Loucy (cell line): ENCODE data around the gene DNMT1.

Experiments
- H2AFZ ChIP-seq: fragments of 200-600 bp; sonication (generic); 2 replicates; pipeline ENCODE4 v1.6.0; 2016; ENCODE audit warnings: antibody characterized with exemption, mild to moderate bottlenecking, low read length, moderate library complexity
- H3F3A ChIP-seq: fragments of 200-600 bp; 2 replicates; pipeline ENCODE4 v1.6.0; 2016; ENCODE audit warnings: antibody characterized with exemption, low read depth, mild to moderate bottlenecking
- H3K27me3 ChIP-seq: fragments of 200-600 bp; sonication (generic); 2 replicates; pipeline ENCODE4 v1.6.1; 2014; ENCODE audit warnings: low read length, mild to moderate bottlenecking; ENCODE audit not compliant: insufficient read depth, poor library complexity, severe bottlenecking
- H3K36me3 ChIP-seq: fragments of 200-600 bp; sonication (generic); 2 replicates; pipeline ENCODE4 v1.6.1; 2016; ENCODE audit warnings: low read length; ENCODE audit not compliant: insufficient read depth
- H3K4me1 ChIP-seq: fragments of 200-600 bp; sonication (generic); 2 replicates; pipeline ENCODE4 v1.5.1; 2014; ENCODE audit warnings: low read length, mild to moderate bottlenecking; ENCODE audit not compliant: insufficient read depth, poor library complexity, severe bottlenecking
- H3K4me2 ChIP-seq: fragments of 200-600 bp; sonication (generic); 2 replicates; pipeline ENCODE4 v1.6.0; 2014; ENCODE audit warnings: antibody characterized with exemption, low read length, low read depth, mild to moderate bottlenecking; ENCODE audit not compliant: poor library complexity, severe bottlenecking
- H3K4me3 ChIP-seq: fragments of 200-600 bp; sonication (generic); 2 replicates; pipeline ENCODE4 v1.5.1; 2014; ENCODE audit warnings: low read length, mild to moderate bottlenecking, mixed read lengths; ENCODE audit not compliant: poor library complexity, severe bottlenecking
- H3K79me2 ChIP-seq: fragments of 200-600 bp; sonication (generic); 2 replicates; pipeline ENCODE4 v1.6.1; 2014; ENCODE audit warnings: low read length; ENCODE audit not compliant: insufficient read depth
- H3K9ac ChIP-seq: fragments of 200-600 bp; sonication (generic); 2 replicates; pipeline ENCODE4 v1.6.0; 2014; ENCODE audit warnings: mild to moderate bottlenecking, low read depth, low read length, moderate library complexity; ENCODE audit not compliant: poor library complexity, severe bottlenecking
- H3K9me2 ChIP-seq: fragments of 200-600 bp; sonication (generic); replicated peaks from 2 replicates; pipeline ENCODE4 v1.6.1; 2016; ENCODE audit warnings: low read depth, low read length, mixed read lengths
- H3K9me3 ChIP-seq: fragments of 200-600 bp; sonication (generic); 2 replicates; pipeline ENCODE4 v1.6.1; 2014; ENCODE audit warnings: mild to moderate bottlenecking, antibody characterized with exemption, low read length, low read depth; ENCODE audit not compliant: insufficient read depth
- H4K20me1 ChIP-seq: fragments of 200-600 bp; sonication (generic); 2 replicates; pipeline ENCODE4 v1.6.0; 2014; ENCODE audit warnings: antibody characterized with exemption, low read length, mild to moderate bottlenecking; ENCODE audit not compliant: insufficient read depth, poor library complexity, severe bottlenecking
- CTCF ChIP-seq: fragments of 200-600 bp; sonication (generic); conservative IDR thresholded peaks from 2 replicates; pipeline ENCODE4 v1.5.1; 2014; ENCODE audit warnings: mild to moderate bottlenecking, antibody characterized with exemption, low read length
- EZH2phosphoT487 ChIP-seq: fragments of 200-600 bp; IDR thresholded peaks from 2 replicates; pipeline ENCODE4 v1.6.1; 2018; ENCODE audit warnings: antibody characterized with exemption, mild to moderate bottlenecking, moderate library complexity, borderline replicate concordance

DNMT1 gene

DNA sequence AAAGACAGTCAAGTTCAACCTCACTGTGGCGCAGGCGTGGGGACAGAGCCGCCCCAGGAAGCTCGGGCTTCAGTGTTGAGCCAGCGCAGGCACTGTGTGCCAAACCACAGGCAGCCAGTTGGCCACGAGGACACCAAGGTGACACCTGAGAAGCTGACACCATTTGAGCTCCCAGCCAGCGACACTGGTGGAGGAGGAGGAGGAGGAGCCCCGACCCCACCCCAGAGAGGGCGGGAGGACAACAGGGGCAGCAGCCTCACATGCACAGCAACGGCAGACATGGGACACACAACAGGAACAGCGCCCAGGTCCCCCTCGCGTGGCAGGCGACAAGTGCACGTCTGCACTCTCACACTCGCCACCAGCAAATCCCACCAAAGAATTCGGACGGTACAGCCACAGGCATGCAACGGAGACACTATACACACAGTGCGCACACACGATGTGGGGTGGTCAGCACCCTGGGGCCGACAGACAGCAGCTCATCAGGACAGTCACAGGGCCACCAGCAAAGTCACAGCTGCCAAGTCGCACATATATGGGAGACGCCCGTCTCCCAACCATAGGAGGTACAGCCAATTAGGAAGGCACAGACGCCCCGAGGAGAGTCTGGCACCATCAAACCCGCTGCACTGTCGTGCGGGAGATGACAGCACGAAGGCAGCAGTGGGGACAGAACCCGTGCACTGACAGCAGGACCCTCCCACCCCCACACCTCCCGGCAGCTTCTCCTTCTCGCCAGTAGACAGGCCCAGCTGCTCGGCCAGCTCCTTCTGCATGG, 78.5 kb downstream of the DNMT1 start:
- Histone ChIP-seq H3K9me2 (no peaks in the 10 kb centered on the region), H3K4me2 (no peak overlapping the region), H3K36me3 (peaks cover 23% of the 10 kb centered on the region; the same call in 1 of the 2 replicates), H3K4me1 (peaks cover 7% of the 10 kb centered on the region), H3K9ac (no peak overlapping the region), H3F3A (peaks cover 6% of the 10 kb centered on the region; the same call in 1 of the 2 replicates), H3K4me3 (no peak overlapping the region), H4K20me1 (peaks cover 50% of the 10 kb centered on the region), H3K27me3 (no peaks in the 10 kb centered on the region), H2AFZ (no peak overlapping the region), H3K9me3 (no peaks in the 10 kb centered on the region), H3K79me2 (peaks cover 36% of the 10 kb centered on the region)
- TF ChIP-seq CTCF = no peak
- no peak for TF ChIP-seq EZH2phosphoT487

- H3F3A ChIP-seq = peaks cover 6% of the 10 kb centered on the region; the same call in 1 of the 2 replicates
- no peaks in the 10 kb centered on the region for H3K9me2 ChIP-seq
- H3K36me3 ChIP-seq = peaks cover 30% of the 10 kb centered on the region; the same call in 1 of the 2 replicates
- peaks cover 7% of the 10 kb centered on the region for H3K4me1 ChIP-seq
- peaks cover 53% of the 10 kb centered on the region for H4K20me1 ChIP-seq
- no peak overlapping the region for H2AFZ ChIP-seq
- no peak overlapping the region for H3K4me3 ChIP-seq
- no peak overlapping the region for H3K4me2 ChIP-seq
- TF ChIP-seq CTCF (no peak), EZH2phosphoT487 (no peak)
- no peaks in the 10 kb centered on the region for H3K27me3 ChIP-seq
- no peak overlapping the region for H3K9ac ChIP-seq
- peaks cover 43% of the 10 kb centered on the region for H3K79me2 ChIP-seq
- no peaks in the 10 kb centered on the region for H3K9me3 ChIP-seq
Observed at GRCh38 chr19:10115392-10116084, 79.2 kb downstream of the DNMT1 start.

- no peak overlapping the region for H3K4me2 ChIP-seq
- no peaks in the 10 kb centered on the region for H3K27me3 ChIP-seq
- H3K9me2 ChIP-seq = no peaks in the 10 kb centered on the region
- H3K79me2 ChIP-seq = peaks cover 51% of the 10 kb centered on the region
- TF ChIP-seq EZH2phosphoT487 = no peak
- TF ChIP-seq CTCF = no peak
- peaks cover 6% of the 10 kb centered on the region; the same call in 1 of the 2 replicates for H3F3A ChIP-seq
- no peak overlapping the region for H2AFZ ChIP-seq
- peaks cover 7% of the 10 kb centered on the region for H3K4me1 ChIP-seq
- no peaks in the 10 kb centered on the region for H3K9me3 ChIP-seq
- no peak overlapping the region for H3K9ac ChIP-seq
- H4K20me1 ChIP-seq = peaks cover 61% of the 10 kb centered on the region
- H3K36me3 ChIP-seq = peaks cover 37% of the 10 kb centered on the region; the same call in 1 of the 2 replicates
- no peak overlapping the region for H3K4me3 ChIP-seq
Observed at GRCh38 chr19:10114651-10115391, 79.9 kb downstream of the DNMT1 start.
